Endodermal cell (in vitro differentiated cells): ENCODE data around the gene CHD1L. TPM values are rescaled to one million over a fixed set of nuclear protein-coding genes. Genes with fewer than 3 reads are reported as not detected.

Experiments
- DNase-seq: peaks from one replicate; pipeline ENCODE4 v3.0.0-alpha.2; 2017
- H3K27ac ChIP-seq: 2 replicates; pipeline ENCODE4 v1.5.1; 2013; ENCODE audit warnings: mild to moderate bottlenecking, low read depth, low read length, moderate library complexity
- H3K27me3 ChIP-seq: 2 replicates; pipeline ENCODE4 v1.6.1; 2013; ENCODE audit warnings: mild to moderate bottlenecking, low read length, moderate library complexity; ENCODE audit not compliant: insufficient read depth, control insufficient read depth, poor library complexity, severe bottlenecking
- H3K36me3 ChIP-seq: 2 replicates; pipeline ENCODE4 v1.7.0; 2013; ENCODE audit warnings: mild to moderate bottlenecking, low read length, moderate library complexity; ENCODE audit not compliant: control insufficient read depth, insufficient read depth
- H3K4me1 ChIP-seq: one replicate; pipeline ENCODE4 v1.7.0; 2013; ENCODE audit warnings: low read length; ENCODE audit not compliant: control insufficient read depth, insufficient read depth
- H3K4me3 ChIP-seq: 2 replicates; pipeline ENCODE4 v1.5.1; 2013; ENCODE audit warnings: mild to moderate bottlenecking, low read length, moderate library complexity
- H3K9ac ChIP-seq: 2 replicates; pipeline ENCODE4 v1.6.1; 2013; ENCODE audit warnings: mild to moderate bottlenecking, low read length, moderate library complexity; ENCODE audit not compliant: poor library complexity, severe bottlenecking; ENCODE audit errors: extremely low read depth
- H3K9me3 ChIP-seq: 2 replicates; pipeline ENCODE4 v1.6.1; 2013; ENCODE audit warnings: mild to moderate bottlenecking, low read length, moderate library complexity; ENCODE audit not compliant: control insufficient read depth
- H3K27ac Mint-ChIP-seq: 2 replicates; pipeline ENCODE4 v1.8.0; 2020; ENCODE audit warnings: mixed read lengths
- H3K27me3 Mint-ChIP-seq: 2 replicates; pipeline ENCODE4 v1.8.0; 2021; ENCODE audit warnings: mild to moderate bottlenecking, mixed read lengths; ENCODE audit not compliant: insufficient read depth
- H3K36me3 Mint-ChIP-seq: 2 replicates; pipeline ENCODE4 v1.8.0; 2020; ENCODE audit warnings: low read depth, mixed read lengths
- H3K4me1 Mint-ChIP-seq: 2 replicates; pipeline ENCODE4 v1.8.0; 2020; ENCODE audit warnings: mixed read lengths
- H3K4me3 Mint-ChIP-seq: 2 replicates; pipeline ENCODE4 v1.8.0; 2020; ENCODE audit warnings: mild to moderate bottlenecking, moderate library complexity, mixed read lengths
- H3K9me3 Mint-ChIP-seq: 2 replicates; pipeline ENCODE4 v1.8.0; 2020; ENCODE audit warnings: mild to moderate bottlenecking, mixed read lengths
- CTCF ChIP-seq: fragments of 200-600 bp; sonication (generic); conservative IDR thresholded peaks from 2 replicates; pipeline ENCODE4 v1.5.0; 2021; ENCODE audit warnings: antibody characterized with exemption, mild to moderate bottlenecking
- WGBS, 2 experiments: methylation state at CpG; one replicate each; pipeline versions ENCODE4 v1.1.5 to v1.1.7; 2013; ENCODE audit warnings: missing lambda C conversion rate in 2 of 2, mixed read lengths in 1 of 2; ENCODE audit not compliant: insufficient coverage in 1 of 2, insufficient read length in 1 of 2; 5-methylcytosine and 5-hydroxymethylcytosine counted together
- total RNA-seq, 2 donors: library from RNA; stranded (reverse); fragmentation: NEBNext Ultra II Directional in 1 of 2; extraction: Animal tissue kit (Norgen Biotek cat#: 25700) in 1 of 2; gene quantifications; 2 replicates in 1 of 2; 3 replicates in 1 of 2; pipeline ENCODE4 v1.2.1, GENCODE V29; 2021

The CHD1L gene
- total RNA-seq, 2 donors from 2014 or later = 112 to 117 TPM

- Histone ChIP-seq H3K4me3 (peak overlapping the region; percentile 99), H3K9ac (no peak overlapping the region), H3K9me3 (peaks cover 7% of the 10 kb centered on the region), H3K36me3 (peaks cover 10% of the 10 kb centered on the region), H3K27me3 (no peaks in the 10 kb centered on the region), H3K4me1 (no peaks in the 10 kb centered on the region), H3K27ac (no peak overlapping the region)
- H3K9me3 Mint-ChIP-seq = peaks cover 2% of the 10 kb centered on the region
- H3K4me1 Mint-ChIP-seq = peaks cover 57% of the 10 kb centered on the region
- no peak for DNase-seq
- H3K27me3 Mint-ChIP-seq = peaks cover 2% of the 10 kb centered on the region
- 61 to 75% methylated on average over 4 to 9 of the region's 9 CpGs for WGBS, 2 experiments
- H3K27ac Mint-ChIP-seq = no peak overlapping the region
- H3K4me3 Mint-ChIP-seq = peak overlapping the region; percentile 82
- TF ChIP-seq CTCF = no peak
- H3K36me3 Mint-ChIP-seq = peaks cover 6% of the 10 kb centered on the region
Measured at GRCh38 chr1:147241934-147242448, 493 bp upstream of the CHD1L start.

GRCh38 chr1:147243228-147243685 is 773 bp downstream of the CHD1L start:
- H3K4me1 ChIP-seq = no peaks in the 10 kb centered on the region
- H3K9me3 ChIP-seq = no peaks in the 10 kb centered on the region
- 0% methylated on average over 15 to 30 of the region's 30 CpGs for WGBS, 2 experiments
- Mint-ChIP-seq H3K36me3 (peaks cover 6% of the 10 kb centered on the region), H3K27me3 (peaks cover 2% of the 10 kb centered on the region), H3K4me1 (peaks cover 61% of the 10 kb centered on the region), H3K27ac (peak overlapping the region; percentile 46), H3K4me3 (peak overlapping the region; percentile 82), H3K9me3 (no peaks in the 10 kb centered on the region)
- H3K27me3 ChIP-seq = no peaks in the 10 kb centered on the region
- no peak for TF ChIP-seq CTCF
- H3K9ac ChIP-seq = peak overlapping the region; percentile 69
- H3K4me3 ChIP-seq = peak overlapping the region; percentile 99
- H3K36me3 ChIP-seq = peaks cover 10% of the 10 kb centered on the region
- peak overlapping the region; percentile 83 for H3K27ac ChIP-seq
- peak; percentile 76 for DNase-seq

GRCh38 chr1:147243841-147244240 is 1.4 kb downstream of the CHD1L start:
- Mint-ChIP-seq H3K9me3 (no peaks in the 10 kb centered on the region), H3K36me3 (peaks cover 8% of the 10 kb centered on the region), H3K4me3 (peak overlapping the region; percentile 82), H3K4me1 (peaks cover 55% of the 10 kb centered on the region), H3K27me3 (peaks cover 2% of the 10 kb centered on the region), H3K27ac (no peak overlapping the region)
- WGBS, 2 experiments = 12 to 13% methylated on average over 4 of the region's 4 CpGs
- H3K27ac ChIP-seq = no peak overlapping the region
- TF ChIP-seq CTCF = no peak
- H3K4me1 ChIP-seq = no peaks in the 10 kb centered on the region
- H3K36me3 ChIP-seq = peaks cover 12% of the 10 kb centered on the region
- peak overlapping the region; percentile 99 for H3K4me3 ChIP-seq
- DNase-seq = no peak
- H3K27me3 ChIP-seq = no peaks in the 10 kb centered on the region
- H3K9me3 ChIP-seq = no peaks in the 10 kb centered on the region
- peak overlapping the region; percentile 69 for H3K9ac ChIP-seq
